Measurements from ENCODE around the gene EED. TPM values are rescaled to one million over a fixed set of nuclear protein-coding genes. Genes with fewer than 3 reads are reported as not detected.
"Not testable (repeated sequence)": the region's sequence is repeated elsewhere in the genome, so short reads cannot be mapped to it uniquely, and the experiment has no call there.

The EED gene
- total and polyA plus RNA-seq, 8 donors = 5.1 to 14.0 (median 8.9) TPM

DNA sequence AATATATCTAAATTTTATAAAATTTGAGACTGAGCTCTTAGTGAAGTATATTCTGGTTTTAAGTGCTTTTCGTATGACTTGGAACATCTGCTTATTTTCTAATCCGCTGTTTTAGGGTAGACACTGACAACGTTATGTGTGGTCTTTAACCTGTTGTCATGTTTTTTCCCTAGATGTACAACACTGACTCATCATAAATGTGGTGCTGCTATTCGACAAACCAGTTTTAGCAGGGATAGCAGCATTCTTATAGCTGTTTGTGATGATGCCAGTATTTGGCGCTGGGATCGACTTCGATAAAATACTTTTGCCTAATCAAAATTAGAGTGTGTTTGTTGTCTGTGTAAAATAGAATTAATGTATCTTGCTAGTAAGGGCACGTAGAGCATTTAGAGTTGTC, 33.7 kb downstream of the EED start:
- no peak for FAIRE-seq
- DNase-seq = no peak
- TF ChIP-seq, protein P1, sequence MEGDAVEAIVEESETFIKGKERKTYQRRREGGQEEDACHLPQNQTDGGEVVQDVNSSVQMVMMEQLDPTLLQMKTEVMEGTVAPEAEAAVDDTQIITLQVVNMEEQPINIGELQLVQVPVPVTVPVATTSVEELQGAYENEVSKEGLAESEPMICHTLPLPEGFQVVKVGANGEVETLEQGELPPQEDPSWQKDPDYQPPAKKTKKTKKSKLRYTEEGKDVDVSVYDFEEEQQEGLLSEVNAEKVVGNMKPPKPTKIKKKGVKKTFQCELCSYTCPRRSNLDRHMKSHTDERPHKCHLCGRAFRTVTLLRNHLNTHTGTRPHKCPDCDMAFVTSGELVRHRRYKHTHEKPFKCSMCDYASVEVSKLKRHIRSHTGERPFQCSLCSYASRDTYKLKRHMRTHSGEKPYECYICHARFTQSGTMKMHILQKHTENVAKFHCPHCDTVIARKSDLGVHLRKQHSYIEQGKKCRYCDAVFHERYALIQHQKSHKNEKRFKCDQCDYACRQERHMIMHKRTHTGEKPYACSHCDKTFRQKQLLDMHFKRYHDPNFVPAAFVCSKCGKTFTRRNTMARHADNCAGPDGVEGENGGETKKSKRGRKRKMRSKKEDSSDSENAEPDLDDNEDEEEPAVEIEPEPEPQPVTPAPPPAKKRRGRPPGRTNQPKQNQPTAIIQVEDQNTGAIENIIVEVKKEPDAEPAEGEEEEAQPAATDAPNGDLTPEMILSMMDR (IDR thresholded peaks at IDR 0.05) = no peak

DNA sequence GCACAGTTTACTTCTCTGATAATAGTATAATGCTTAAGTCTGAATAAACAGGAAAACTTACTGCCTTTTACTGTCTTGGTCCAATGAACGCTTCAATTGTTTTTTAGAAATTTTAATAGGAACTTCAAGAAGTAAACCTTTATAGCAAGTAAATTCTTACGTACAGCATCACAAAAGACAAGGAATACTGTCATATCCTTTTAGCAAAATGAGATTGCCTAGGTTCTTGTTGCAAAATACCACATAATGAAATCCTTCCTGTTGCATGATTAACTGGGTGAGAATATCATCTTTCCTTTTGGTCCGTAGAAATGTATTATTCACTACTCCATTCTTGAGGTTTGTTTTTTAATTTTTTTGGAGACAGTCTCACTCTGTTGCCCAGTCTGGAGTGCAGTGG, 35.2 kb downstream of the EED start:
- no peak overlapping the region for H3K4me3 ChIP-seq
- H3K4me1 ChIP-seq = peaks cover 0 to 17% (median 5%) of the 10 kb centered on the region in 3 donors
- TF ChIP-seq, protein P1 (IDR thresholded peaks at IDR 0.05) = no peak
- peaks cover 0 to 11% (median 0%) of the 10 kb centered on the region in 3 donors for H3K36me3 ChIP-seq
- no peaks in the 10 kb centered on the region for H3K27me3 ChIP-seq
- WGBS, 2 donors = 94 to 95% methylated on average over 3 of the region's 3 CpGs
- H3K27ac ChIP-seq = no peak overlapping the region
- FAIRE-seq = no peak
- no peaks in the 10 kb centered on the region for H3K9me3 ChIP-seq
- no peak for DNase-seq
- ATAC-seq = no peak
- intact Hi-C loops (cut with DNase I) = loop anchor here in 1 of 3 donors (10.0 kb wide), 2 partner anchors 335 to 585 kb away; no protein-coding TSS in a partner anchor

More for the DNA sequence above, 33.7 kb downstream of the EED start:
- 95% methylated on average over 8 of the region's 8 CpGs for WGBS, 2 donors
- H3K27me3 ChIP-seq = no peaks in the 10 kb centered on the region
- H3K27ac ChIP-seq = no peak overlapping the region
- H3K4me1 ChIP-seq = peaks cover 0 to 22% (median 5%) of the 10 kb centered on the region in 3 donors
- peaks cover 0 to 11% (median 0%) of the 10 kb centered on the region in 3 donors for H3K36me3 ChIP-seq
- intact Hi-C loops (cut with DNase I) = no loop called here
- no peak for ATAC-seq
- no peaks in the 10 kb centered on the region for H3K9me3 ChIP-seq
- no peak overlapping the region for H3K4me3 ChIP-seq

DNA sequence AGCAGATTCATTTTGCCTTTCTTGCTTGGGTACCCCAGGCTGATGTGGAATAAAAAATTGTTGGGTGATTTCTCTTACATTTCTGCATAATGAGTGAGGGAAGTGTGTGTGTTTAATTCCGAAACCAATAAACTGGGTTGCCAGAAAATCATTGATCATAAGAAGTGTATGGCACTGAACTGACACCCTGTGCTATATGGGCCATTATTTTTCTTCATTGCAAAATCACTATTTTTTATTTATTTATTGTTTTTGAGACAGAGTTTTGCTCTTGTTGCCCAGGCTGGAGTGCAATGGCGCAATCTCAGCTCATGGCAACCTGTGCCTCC, 42.9 kb downstream of the EED start:
- WGBS, 2 donors = 96 to 97% methylated on average over 2 of the region's 2 CpGs
- no peak for FAIRE-seq
- Histone ChIP-seq H3K4me3 (no peak overlapping the region), H3K36me3 (no peaks in the 10 kb centered on the region), H3K4me1 (no peaks in the 10 kb centered on the region), H3K27ac (no peak overlapping the region), H3K27me3 (no peaks in the 10 kb centered on the region), H3K9me3 (no peaks in the 10 kb centered on the region)
- no peak for ATAC-seq
- DNase-seq = no peak
- TF ChIP-seq, protein P1 (IDR thresholded peaks at IDR 0.05) = no peak
- intact Hi-C loops (cut with DNase I) = loop anchor here in 1 of 3 donors (10.0 kb wide), 2 partner anchors 343 to 593 kb away; no protein-coding TSS in a partner anchor

DNA sequence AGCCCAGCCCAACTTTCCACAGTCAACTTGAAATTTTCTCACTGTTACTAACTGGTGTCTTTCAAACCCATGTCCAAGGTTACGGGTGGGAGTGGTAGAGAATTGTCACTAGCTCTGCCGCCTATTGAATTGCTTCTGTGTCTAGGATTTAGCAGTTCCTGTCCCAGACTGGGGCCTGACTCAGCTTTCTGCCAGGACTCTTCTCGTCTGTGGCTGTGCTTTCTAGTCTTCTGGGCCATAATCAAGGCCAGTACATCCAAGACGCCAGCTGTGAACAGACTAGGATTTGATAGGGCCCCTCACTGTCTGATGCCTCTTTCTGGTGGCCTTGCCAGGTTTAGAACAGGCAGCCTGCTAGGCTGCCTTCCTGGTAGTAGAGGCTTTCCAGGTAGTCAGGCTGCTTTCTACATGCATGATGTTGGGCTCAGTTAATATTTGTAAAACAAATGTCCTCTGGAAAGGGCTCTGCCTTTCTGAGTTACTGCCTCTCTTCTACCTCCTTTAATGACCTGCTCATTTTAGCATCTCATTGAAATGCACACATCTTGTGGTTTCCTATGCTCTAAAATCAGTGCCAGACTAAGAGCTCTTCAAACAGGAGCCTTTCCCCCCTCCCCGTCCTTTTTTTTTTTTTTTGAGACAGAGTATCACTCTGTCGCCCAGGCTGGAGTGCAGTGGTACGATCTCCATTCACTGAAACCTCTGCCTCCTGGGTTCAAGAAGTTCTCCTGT, 44.4 kb downstream of the EED start:
- DNase-seq (no peak), FAIRE-seq (no peak), ATAC-seq (no peak)
- H3K27me3 ChIP-seq = no peaks in the 10 kb centered on the region
- H3K4me1 ChIP-seq = no peaks in the 10 kb centered on the region
- H3K4me3 ChIP-seq = no peak overlapping the region
- no peak overlapping the region for H3K27ac ChIP-seq
- intact Hi-C loops (cut with DNase I) = loop anchor here in 1 of 3 donors (10.0 kb wide), 2 partner anchors 344 to 594 kb away; no protein-coding TSS in a partner anchor
- H3K9me3 ChIP-seq = no peaks in the 10 kb centered on the region
- 72 to 74% methylated on average over 7 of the region's 7 CpGs for WGBS, 2 donors
- no peaks in the 10 kb centered on the region for H3K36me3 ChIP-seq
- TF ChIP-seq, protein P1 (IDR thresholded peaks at IDR 0.05) = no peak

DNA sequence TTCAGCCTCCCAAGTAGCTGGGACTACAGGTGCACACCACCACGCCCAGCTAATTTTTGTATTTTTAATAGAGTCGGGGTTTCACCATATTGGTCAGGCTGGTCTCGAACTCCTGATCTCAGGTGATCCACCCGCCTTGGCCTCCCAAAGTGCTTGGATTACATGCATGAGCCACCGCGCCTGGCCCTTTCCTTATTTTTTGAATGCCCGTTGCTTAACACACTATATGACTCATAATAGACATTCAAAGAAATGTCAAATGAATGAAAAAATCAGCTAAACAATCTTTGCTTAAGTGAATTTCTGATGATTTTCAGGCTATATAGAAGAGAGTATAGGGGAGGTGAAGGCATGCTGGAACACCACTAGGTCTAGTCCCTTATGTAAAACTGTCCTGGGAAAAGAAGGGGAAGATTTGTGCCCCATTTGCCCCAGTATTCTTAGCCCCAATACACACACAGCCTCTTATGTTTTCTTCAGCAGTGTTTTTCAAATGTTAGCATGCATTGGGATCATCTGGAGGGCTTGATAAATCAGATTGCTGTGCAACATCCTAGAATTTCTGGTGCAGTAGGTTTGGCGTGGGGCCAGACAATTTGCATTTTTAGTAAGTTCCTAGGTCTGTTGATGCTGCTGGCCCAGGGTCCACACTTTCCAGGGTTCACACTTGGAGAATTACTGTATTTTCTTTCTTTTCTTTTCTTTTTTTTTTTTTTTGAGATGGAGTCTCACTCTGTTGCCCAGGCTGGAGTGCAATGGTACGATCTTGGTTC, 45.1 kb downstream of the EED start:
- H3K4me3 ChIP-seq, H3K4me1 ChIP-seq, H3K27me3 ChIP-seq, ATAC-seq, FAIRE-seq, H3K36me3 ChIP-seq, H3K27ac ChIP-seq, DNase-seq, H3K9me3 ChIP-seq: not testable (repeated sequence)
- intact Hi-C loops (cut with DNase I) = loop anchor here in 1 of 3 donors (10.0 kb wide), 3 partner anchors 345 to 595 kb away; partner anchors contain the start of gene CCDC83
- WGBS, 2 donors = 88 to 92% methylated on average over 9 of the region's 9 CpGs
